Hepatocyte (in vitro differentiated cells): Measurements from ENCODE around the gene EHD3.

Experiments used
- EZH2 ChIP-seq: fragments of 200-600 bp; sonication (generic); IDR thresholded peaks from 2 replicates; pipeline ENCODE4 v1.6.1; 2016; ENCODE audit warnings: antibody characterized with exemption, mild to moderate bottlenecking, borderline replicate concordance
- EZH2phosphoT487 ChIP-seq: fragments of 200-600 bp; sonication (generic); IDR thresholded peaks from one replicate; pipeline ENCODE4 v1.6.1; 2018; ENCODE audit warnings: antibody characterized with exemption, mild to moderate bottlenecking, low read depth, moderate library complexity; ENCODE audit not compliant: unreplicated experiment, severe bottlenecking
- TF ChIP-seq, protein P1 (sequence below): fragments of 200-600 bp; sonication (generic); IDR thresholded peaks from 2 replicates; pipeline ENCODE4 v1.5.1; 2016; ENCODE audit warnings: antibody characterized with exemption, mild to moderate bottlenecking; ENCODE audit not compliant: poor library complexity

DNA sequence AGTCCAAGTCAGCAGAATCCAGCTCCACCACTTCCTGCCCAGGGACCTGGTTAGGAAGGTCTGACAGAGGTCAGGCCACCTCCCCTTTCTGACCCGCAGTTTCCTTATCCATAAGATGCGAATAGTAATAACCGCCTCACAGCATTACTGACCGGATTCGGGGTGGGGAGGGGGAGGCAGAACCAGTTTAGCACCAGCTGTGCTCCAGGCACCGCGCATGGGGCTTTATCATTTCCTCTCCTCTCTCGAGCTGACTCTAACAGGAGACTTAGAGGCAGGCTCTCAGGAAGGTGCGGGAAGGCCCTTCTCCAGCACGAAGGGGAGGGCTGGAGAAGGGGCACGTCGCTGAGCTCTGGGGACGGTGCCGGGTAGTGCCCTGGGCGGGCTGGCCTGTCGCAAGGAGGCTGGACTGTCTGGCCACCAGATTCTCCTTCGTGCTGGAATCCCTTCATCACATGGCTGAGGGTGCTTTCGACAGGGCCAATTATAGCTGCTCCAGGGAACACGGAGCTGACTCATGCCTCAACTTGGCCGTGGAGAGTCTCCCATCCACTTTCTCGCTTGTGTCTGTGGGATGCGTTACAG is 5.7 kb downstream of the EHD3 start:
- TF ChIP-seq, protein P1, sequence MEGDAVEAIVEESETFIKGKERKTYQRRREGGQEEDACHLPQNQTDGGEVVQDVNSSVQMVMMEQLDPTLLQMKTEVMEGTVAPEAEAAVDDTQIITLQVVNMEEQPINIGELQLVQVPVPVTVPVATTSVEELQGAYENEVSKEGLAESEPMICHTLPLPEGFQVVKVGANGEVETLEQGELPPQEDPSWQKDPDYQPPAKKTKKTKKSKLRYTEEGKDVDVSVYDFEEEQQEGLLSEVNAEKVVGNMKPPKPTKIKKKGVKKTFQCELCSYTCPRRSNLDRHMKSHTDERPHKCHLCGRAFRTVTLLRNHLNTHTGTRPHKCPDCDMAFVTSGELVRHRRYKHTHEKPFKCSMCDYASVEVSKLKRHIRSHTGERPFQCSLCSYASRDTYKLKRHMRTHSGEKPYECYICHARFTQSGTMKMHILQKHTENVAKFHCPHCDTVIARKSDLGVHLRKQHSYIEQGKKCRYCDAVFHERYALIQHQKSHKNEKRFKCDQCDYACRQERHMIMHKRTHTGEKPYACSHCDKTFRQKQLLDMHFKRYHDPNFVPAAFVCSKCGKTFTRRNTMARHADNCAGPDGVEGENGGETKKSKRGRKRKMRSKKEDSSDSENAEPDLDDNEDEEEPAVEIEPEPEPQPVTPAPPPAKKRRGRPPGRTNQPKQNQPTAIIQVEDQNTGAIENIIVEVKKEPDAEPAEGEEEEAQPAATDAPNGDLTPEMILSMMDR, result no peak
- TF ChIP-seq EZH2 (no peak), EZH2phosphoT487 (no peak)
